ENCODE data around the gene HADHA.

GRCh38 chr2:26164641-26165211, 79.7 kb downstream of the HADHA start:
- no peak for TF ChIP-seq CTCF (IDR thresholded peaks at IDR 0.05 in 4 of 5, conservative IDR thresholded peaks at IDR 0.05 in 1 of 5)
- TF ChIP-seq POLR2A (IDR thresholded peaks at IDR 0.05): no peak

All from gastrocnemius medialis (tissue), 4 donors.